OCI-LY7 (cell line): Measurements from ENCODE around the gene PLCL1. TPM values are rescaled to one million over a fixed set of nuclear protein-coding genes. Genes with fewer than 3 reads are reported as not detected.

ENCODE experiments used
- BruUV-seq: library from RNA; stranded (reverse); fragments of 400-500 nt; replicated peaks from 2 replicates; lab custom pipeline; 2021; lab: Mats Ljungman, UMichigan
- CTCF ChIA-PET: fragments of 300-600 bp; sonication (Branson Sonifier 250); formaldehyde crosslinking; loops from one replicate; lab custom pipeline; 2022; ENCODE audit warnings: antibody characterized with exemption; ENCODE audit not compliant: unreplicated experiment; lab: Charles Lee
- POLR2A ChIA-PET: fragments of 300-600 bp; sonication (Branson Sonifier 250); formaldehyde crosslinking; loops from one replicate; lab custom pipeline; 2022; ENCODE audit warnings: antibody characterized with exemption; lab: Charles Lee
- DNase-seq: peaks from one replicate; pipeline ENCODE4 v3.0.0-alpha.2; 2015; ENCODE audit warnings: low spot score
- H2AFZ ChIP-seq: fragments of 200-600 bp; sonication (generic), shearing (Covaris generic); 2 replicates; pipeline ENCODE4 v1.6.1; 2014; ENCODE audit warnings: mild to moderate bottlenecking, antibody characterized with exemption, low read length, moderate library complexity
- H3K27ac ChIP-seq: fragments of 200-600 bp; sonication (generic); 2 replicates; pipeline ENCODE4 v1.5.1; 2014; ENCODE audit warnings: mixed run types, low read depth, mild to moderate bottlenecking, moderate library complexity, low read length, inconsistent platforms; ENCODE audit not compliant: poor library complexity, severe bottlenecking
- H3K36me3 ChIP-seq: fragments of 200-600 bp; sonication (generic); 2 replicates; pipeline ENCODE4 v1.6.1; 2014; ENCODE audit warnings: mild to moderate bottlenecking, antibody characterized with exemption, low read length, moderate library complexity, mixed read lengths; ENCODE audit not compliant: insufficient read depth
- H3K4me1 ChIP-seq: fragments of 200-600 bp; sonication (generic); 2 replicates; pipeline ENCODE4 v1.5.1; 2014; ENCODE audit warnings: mild to moderate bottlenecking, low read length; ENCODE audit not compliant: insufficient read depth, poor library complexity, severe bottlenecking
- H3K4me2 ChIP-seq: fragments of 200-600 bp; sonication (generic); 2 replicates; pipeline ENCODE4 v1.6.1; 2014; ENCODE audit warnings: mild to moderate bottlenecking, low read length
- H3K4me3 ChIP-seq: fragments of 200-600 bp; sonication (generic); 2 replicates; pipeline ENCODE4 v1.5.1; 2014; ENCODE audit warnings: mild to moderate bottlenecking, low read depth, low read length; ENCODE audit not compliant: poor library complexity, severe bottlenecking
- H3K79me2 ChIP-seq: fragments of 200-600 bp; sonication (generic); 2 replicates; pipeline ENCODE4 v1.6.1; 2016; ENCODE audit warnings: low read depth, mild to moderate bottlenecking, low read length, moderate library complexity, mixed read lengths; ENCODE audit not compliant: insufficient read depth
- H3K9me2 ChIP-seq: fragments of 200-600 bp; sonication (generic); 2 replicates; pipeline ENCODE4 v1.6.1; 2016; ENCODE audit warnings: mild to moderate bottlenecking, low read length, mixed read lengths; ENCODE audit not compliant: insufficient read depth
- H3K9me3 ChIP-seq: fragments of 200-600 bp; sonication (generic); 2 replicates; pipeline ENCODE4 v1.6.1; 2014; ENCODE audit warnings: mild to moderate bottlenecking, mixed run types, low read length, mixed read lengths
- H4K20me1 ChIP-seq: fragments of 200-600 bp; sonication (generic); 2 replicates; pipeline ENCODE4 v1.6.1; 2014; ENCODE audit warnings: mild to moderate bottlenecking, antibody characterized with exemption, low read length, moderate library complexity, mixed read lengths; ENCODE audit not compliant: insufficient read depth
- EZH2phosphoT487 ChIP-seq: fragments of 200-600 bp; sonication (generic); IDR thresholded peaks from 2 replicates; pipeline ENCODE4 v1.6.1; 2018; ENCODE audit warnings: low read depth, borderline replicate concordance, mild to moderate bottlenecking, mixed run types, antibody characterized with exemption, low read length, moderate library complexity, mixed read lengths
- intact Hi-C: fragments of 100-400 bp; cut with micrococcal nuclease; formaldehyde crosslinking; loops from one replicate; pipeline ENCODE4 v1.10.0; 2022; ENCODE audit not compliant: unreplicated experiment
- total RNA-seq, 2 experiments: library from RNA; depleted of rRNA in 1 of 2; stranded (reverse); fragments of >200 nt in 1 of 2; shearing (Covaris generic) in 1 of 2; gene quantifications; 2 replicates each; pipeline ENCODE4 v1.2.3, GENCODE V29; 2014 to 2022
- TF ChIP-seq, protein P1 (sequence below): fragments of 200-600 bp; sonication (generic); conservative IDR thresholded peaks from 2 replicates; pipeline ENCODE4 v1.5.1; 2014; ENCODE audit warnings: mild to moderate bottlenecking, antibody characterized with exemption, low read length, moderate library complexity, mixed read lengths

Gene PLCL1
- total RNA-seq, 2 experiments from 2014 or later: 0.03 TPM; not detected in 1

DNA sequence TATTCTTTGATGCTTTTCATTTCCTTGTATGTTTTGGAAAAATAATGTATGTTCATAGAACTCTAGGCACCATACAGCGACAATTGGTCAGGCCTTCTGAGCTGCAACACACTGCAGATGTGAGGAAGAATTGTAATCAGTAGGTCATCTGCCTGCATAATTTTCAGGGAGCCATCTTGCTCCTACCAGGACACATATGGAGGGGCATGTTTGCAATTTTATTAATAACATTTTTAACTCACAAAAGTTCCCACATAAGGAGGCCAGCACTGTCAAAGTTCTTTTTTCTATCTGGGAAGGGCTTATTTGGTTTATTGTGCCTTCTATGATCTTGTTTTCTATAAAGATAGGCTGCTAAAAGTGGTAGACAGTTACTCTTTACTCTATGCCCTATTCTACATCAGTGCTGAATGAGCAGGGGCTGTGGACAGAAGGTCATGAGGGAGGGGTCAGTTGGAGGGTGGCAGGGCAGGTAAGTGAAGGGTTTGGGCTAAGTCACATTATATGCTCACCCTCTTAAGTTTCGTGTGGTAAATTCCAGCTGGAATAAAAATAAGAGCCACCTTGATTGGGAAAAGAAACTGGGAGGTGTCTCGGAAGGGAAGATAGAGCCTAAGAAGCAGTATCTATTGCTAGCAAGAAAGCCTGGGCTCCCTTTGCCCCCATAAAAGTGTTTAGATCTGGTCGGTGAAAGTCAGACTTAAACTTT lies 126.3 kb downstream of the PLCL1 start:
- CTCF ChIA-PET: no interaction called here
- no peak for TF ChIP-seq EZH2phosphoT487
- TF ChIP-seq, protein P1, sequence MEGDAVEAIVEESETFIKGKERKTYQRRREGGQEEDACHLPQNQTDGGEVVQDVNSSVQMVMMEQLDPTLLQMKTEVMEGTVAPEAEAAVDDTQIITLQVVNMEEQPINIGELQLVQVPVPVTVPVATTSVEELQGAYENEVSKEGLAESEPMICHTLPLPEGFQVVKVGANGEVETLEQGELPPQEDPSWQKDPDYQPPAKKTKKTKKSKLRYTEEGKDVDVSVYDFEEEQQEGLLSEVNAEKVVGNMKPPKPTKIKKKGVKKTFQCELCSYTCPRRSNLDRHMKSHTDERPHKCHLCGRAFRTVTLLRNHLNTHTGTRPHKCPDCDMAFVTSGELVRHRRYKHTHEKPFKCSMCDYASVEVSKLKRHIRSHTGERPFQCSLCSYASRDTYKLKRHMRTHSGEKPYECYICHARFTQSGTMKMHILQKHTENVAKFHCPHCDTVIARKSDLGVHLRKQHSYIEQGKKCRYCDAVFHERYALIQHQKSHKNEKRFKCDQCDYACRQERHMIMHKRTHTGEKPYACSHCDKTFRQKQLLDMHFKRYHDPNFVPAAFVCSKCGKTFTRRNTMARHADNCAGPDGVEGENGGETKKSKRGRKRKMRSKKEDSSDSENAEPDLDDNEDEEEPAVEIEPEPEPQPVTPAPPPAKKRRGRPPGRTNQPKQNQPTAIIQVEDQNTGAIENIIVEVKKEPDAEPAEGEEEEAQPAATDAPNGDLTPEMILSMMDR: no peak
- H3K36me3 ChIP-seq: no peaks in the 10 kb centered on the region
- intact Hi-C loops: no loop called here
- DNase-seq: no peak
- H2AFZ ChIP-seq: no peak overlapping the region
- POLR2A ChIA-PET: interaction anchor here (0.6 to 0.7 kb wide), 2 partner anchors 14 to 31 kb away, joined by 3 to 4 read pairs; no protein-coding TSS in a partner anchor
- no peak overlapping the region for H3K4me2 ChIP-seq
- no peaks in the 10 kb centered on the region for H3K4me1 ChIP-seq
- H3K79me2 ChIP-seq: no peaks in the 10 kb centered on the region
- no peaks in the 10 kb centered on the region for H3K9me3 ChIP-seq
- H3K4me3 ChIP-seq: no peak overlapping the region
- no TSS peak for BruUV-seq
- H3K27ac ChIP-seq: no peak overlapping the region
- no peaks in the 10 kb centered on the region for H3K9me2 ChIP-seq
- no peaks in the 10 kb centered on the region for H4K20me1 ChIP-seq

DNA sequence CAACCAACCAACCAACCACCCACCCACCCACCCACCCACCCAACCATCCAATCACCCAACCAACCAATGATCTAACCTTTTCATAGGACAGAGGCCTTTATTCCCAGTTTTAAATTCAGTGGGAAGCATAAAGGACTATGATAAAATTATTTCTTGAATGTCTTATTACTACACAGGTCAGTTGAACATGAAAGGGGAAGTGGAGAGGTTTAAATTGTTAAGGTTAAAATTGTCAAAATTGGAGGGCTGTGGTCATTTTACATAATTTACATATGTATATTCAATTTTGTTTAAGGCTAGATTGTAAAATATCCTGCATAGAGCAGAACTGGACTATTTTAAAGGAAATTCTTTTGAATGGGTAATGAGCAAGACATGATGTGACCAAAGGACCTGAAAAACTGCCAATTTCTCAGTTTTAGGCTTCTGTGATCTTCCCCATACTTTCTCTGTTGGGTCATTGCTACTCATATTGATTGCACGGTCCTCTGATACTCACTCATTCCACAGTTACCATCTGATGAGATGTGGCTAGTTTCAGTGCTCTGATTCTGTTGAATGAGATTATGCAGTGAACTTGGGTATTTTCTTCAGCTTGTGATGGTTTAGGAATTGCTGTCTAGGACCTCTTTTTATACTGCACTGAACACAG lies 127.4 kb downstream of the PLCL1 start:
- intact Hi-C loops: no loop called here
- Histone ChIP-seq H3K9me2 (no peaks in the 10 kb centered on the region), H3K27ac (no peak overlapping the region), H4K20me1 (no peaks in the 10 kb centered on the region), H3K4me2 (no peak overlapping the region), H2AFZ (no peak overlapping the region), H3K36me3 (no peaks in the 10 kb centered on the region), H3K9me3 (no peaks in the 10 kb centered on the region), H3K79me2 (no peaks in the 10 kb centered on the region), H3K4me3 (no peak overlapping the region), H3K4me1 (no peaks in the 10 kb centered on the region)
- CTCF ChIA-PET: no interaction called here
- DNase-seq: no peak
- TF ChIP-seq, protein P1: no peak
- TF ChIP-seq EZH2phosphoT487: no peak
- POLR2A ChIA-PET: interaction anchor here (0.6 kb wide), 1 partner anchor 358 kb away, joined by 3 read pairs; no protein-coding TSS in a partner anchor
- no TSS peak for BruUV-seq

DNA sequence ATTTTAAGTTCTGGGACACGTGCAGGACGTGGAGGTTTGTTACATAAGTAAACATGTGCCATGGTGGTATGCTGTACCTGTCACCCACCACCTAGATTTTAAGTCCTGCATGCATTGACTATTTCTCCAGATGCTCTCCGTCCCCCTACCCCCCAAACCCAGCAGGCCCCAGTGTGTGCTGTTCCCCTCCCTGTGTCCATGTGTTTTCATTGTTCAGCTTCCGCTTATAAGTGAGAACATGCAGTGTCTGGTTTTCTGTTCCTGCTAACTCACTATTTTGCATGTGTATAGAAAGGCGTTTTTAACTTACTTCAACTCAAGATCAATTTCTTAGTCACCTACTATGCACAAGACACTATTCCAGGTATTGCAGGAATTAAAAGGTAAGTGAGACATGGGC lies 128.0 kb downstream of the PLCL1 start:
- Histone ChIP-seq H4K20me1 (no peaks in the 10 kb centered on the region), H3K4me1 (no peaks in the 10 kb centered on the region), H2AFZ (no peak overlapping the region), H3K36me3 (no peaks in the 10 kb centered on the region), H3K9me3 (no peaks in the 10 kb centered on the region), H3K4me2 (no peak overlapping the region), H3K27ac (no peak overlapping the region), H3K4me3 (no peak overlapping the region), H3K79me2 (no peaks in the 10 kb centered on the region), H3K9me2 (no peaks in the 10 kb centered on the region)
- CTCF ChIA-PET: no interaction called here
- POLR2A ChIA-PET: no interaction called here
- TF ChIP-seq EZH2phosphoT487: no peak
- TF ChIP-seq, protein P1: no peak
- BruUV-seq: no TSS peak
- intact Hi-C loops: no loop called here
- no peak for DNase-seq
